H1 (cell line): ENCODE results near the gene AMH. TPM values are rescaled to one million over a fixed set of nuclear protein-coding genes. Genes with fewer than 3 reads are reported as not detected.
"Not testable (repeated sequence)": the region's sequence is repeated elsewhere in the genome, so short reads cannot be mapped to it uniquely, and the experiment has no call there.

ENCODE experiments used
- CTCF ChIA-PET: fragments of 300-600 bp; sonication (Branson Sonifier 250); formaldehyde crosslinking; loops from one replicate; lab custom pipeline; 2021; ENCODE audit not compliant: partially characterized antibody; lab: Charles Lee
- POLR2A ChIA-PET: fragments of 300-600 bp; sonication (Branson Sonifier 250); formaldehyde crosslinking; loops from one replicate; lab custom pipeline; 2021; ENCODE audit warnings: inconsistent platforms; ENCODE audit not compliant: partially characterized antibody; lab: Charles Lee
- DNase-seq, 2 experiments: peaks; one replicate each; pipeline versions ENCODE4 v3.0.0 to v3.0.0-alpha.2; 2010 to 2022; ENCODE audit warnings: low spot score in 2 of 2, low read depth in 1 of 2, mixed read lengths in 1 of 2
- FAIRE-seq: peaks from 2 replicates; lab custom pipeline; 2011; peaks lifted over from hg19 to GRCh38; lab: Jason Lieb, UNC
- H2AFZ ChIP-seq: 2 replicates; pipeline ENCODE4 v1.8.1; 2012; ENCODE audit warnings: low read length, inconsistent platforms
- H2AK5ac ChIP-seq: 2 replicates; pipeline ENCODE4 v1.6.1; 2013; ENCODE audit warnings: low read depth, low read length
- H2BK120ac ChIP-seq: replicated peaks from 2 replicates; pipeline ENCODE3; 2013; ENCODE audit warnings: low read depth, low read length, inconsistent platforms
- H2BK12ac ChIP-seq: 2 replicates; pipeline ENCODE4 v1.6.1; 2013; ENCODE audit warnings: low read depth, low read length
- H2BK15ac ChIP-seq: 2 replicates; pipeline ENCODE4 v1.6.1; 2013; ENCODE audit warnings: low read length
- H2BK20ac ChIP-seq: 2 replicates; pipeline ENCODE4 v1.6.1; 2013; ENCODE audit warnings: low read length
- H2BK5ac ChIP-seq: 2 replicates; pipeline ENCODE4 v1.6.1; 2013; ENCODE audit warnings: low read depth, low read length
- H3K14ac ChIP-seq: 2 replicates; pipeline ENCODE4 v1.6.1; 2013; ENCODE audit warnings: inconsistent platforms; ENCODE audit not compliant: insufficient read length
- H3K18ac ChIP-seq: 2 replicates; pipeline ENCODE4 v1.6.1; 2013; ENCODE audit warnings: low read length; ENCODE audit errors: extremely low read depth
- H3K23ac ChIP-seq: 2 replicates; pipeline ENCODE4 v1.6.1; 2013; ENCODE audit warnings: inconsistent platforms; ENCODE audit not compliant: insufficient read length
- H3K23me2 ChIP-seq: 2 replicates; pipeline ENCODE4 v1.6.1; 2013; ENCODE audit warnings: low read depth, low read length
- H3K27ac ChIP-seq: 2 replicates; pipeline ENCODE4 v1.6.1; 2011; ENCODE audit warnings: low read depth, low read length, inconsistent platforms
- H3K27me3 ChIP-seq, 4 experiments: replicated peaks in 1 of 4; 1 replicate in 1 of 4; 2 replicates in 3 of 4; pipeline versions ENCODE4 v1.6.1 to v1.8.1; 2011 to 2013; ENCODE audit warnings: low read length in 3 of 4, mild to moderate bottlenecking in 3 of 4, inconsistent platforms in 2 of 4, mixed read lengths in 2 of 4, moderate library complexity in 1 of 4; ENCODE audit not compliant: control insufficient read depth in 3 of 4, insufficient read depth in 3 of 4; ENCODE audit errors: extremely low read depth in 1 of 4
- H3K36me3 ChIP-seq, 4 experiments: 2 replicates each; pipeline versions ENCODE4 v1.6.1 to v1.8.1; 2011 to 2013; ENCODE audit warnings: mild to moderate bottlenecking in 4 of 4, low read length in 3 of 4, moderate library complexity in 2 of 4, control low read depth in 1 of 4, inconsistent platforms in 1 of 4; ENCODE audit not compliant: insufficient read depth in 4 of 4, control insufficient read depth in 2 of 4
- H3K4ac ChIP-seq: replicated peaks from 2 replicates; pipeline ENCODE3; 2013; ENCODE audit warnings: low read length, low read depth, mixed read lengths, inconsistent platforms; ENCODE audit not compliant: insufficient read length
- H3K4me1 ChIP-seq, 4 experiments: replicated peaks in 1 of 4; 1 replicate in 1 of 4; 2 replicates in 3 of 4; pipeline versions ENCODE4 v1.6.1 to v1.8.1; 2011 to 2013; ENCODE audit warnings: low read length in 3 of 4, inconsistent platforms in 2 of 4, mixed read lengths in 1 of 4; ENCODE audit not compliant: insufficient read depth in 4 of 4, control insufficient read depth in 3 of 4
- H3K4me2 ChIP-seq, 2 experiments: 2 replicates each; pipeline versions ENCODE4 v1.6.1 to v1.8.1; 2011 to 2013; ENCODE audit warnings: low read depth in 2 of 2, low read length in 2 of 2, control low read depth in 1 of 2, inconsistent platforms in 1 of 2, mild to moderate bottlenecking in 1 of 2; ENCODE audit not compliant: insufficient read depth in 1 of 2
- H3K4me3 ChIP-seq, 4 experiments: fragments of 200-600, 300-600 bp in 1 of 4; sonication (generic), shearing (Covaris generic), sonication (Bioruptor Twin) in 1 of 4; 2 replicates each; pipeline versions ENCODE4 v1.5.1 to v1.8.1; 2011 to 2016; ENCODE audit warnings: low read length in 4 of 4, low read depth in 3 of 4, control low read depth in 2 of 4, inconsistent platforms in 2 of 4, mild to moderate bottlenecking in 2 of 4, mixed read lengths in 1 of 4, moderate library complexity in 1 of 4; ENCODE audit not compliant: insufficient read depth in 2 of 4; ENCODE audit errors: extremely low read depth in 1 of 4
- H3K56ac ChIP-seq: replicated peaks from 2 replicates; pipeline ENCODE3; 2013; ENCODE audit warnings: low read depth, mild to moderate bottlenecking, mixed read lengths, low read length, inconsistent platforms; ENCODE audit not compliant: insufficient read length
- H3K79me1 ChIP-seq: 2 replicates; pipeline ENCODE4 v1.6.1; 2013; ENCODE audit warnings: low read depth, low read length, control low read depth
- H3K79me2 ChIP-seq, 2 experiments: 2 replicates each; pipeline versions ENCODE4 v1.6.1 to v1.8.1; 2012 to 2013; ENCODE audit warnings: low read length in 2 of 2, mild to moderate bottlenecking in 2 of 2, inconsistent platforms in 1 of 2; ENCODE audit not compliant: insufficient read depth in 2 of 2, control insufficient read depth in 1 of 2
- H3K9ac ChIP-seq, 4 experiments: replicated peaks in 1 of 4; 1 replicate in 1 of 4; 2 replicates in 3 of 4; pipeline versions ENCODE4 v1.6.1 to v1.8.1; 2011 to 2013; ENCODE audit warnings: low read depth in 3 of 4, low read length in 3 of 4, control low read depth in 2 of 4, mild to moderate bottlenecking in 2 of 4, moderate library complexity in 2 of 4, inconsistent platforms in 1 of 4; ENCODE audit errors: extremely low read depth in 1 of 4
- H3K9me3 ChIP-seq, 2 experiments: 2 replicates each; pipeline versions ENCODE4 v1.6.1 to v1.8.1; 2012 to 2013; ENCODE audit warnings: mild to moderate bottlenecking in 2 of 2, moderate library complexity in 2 of 2, control low read depth in 1 of 2, inconsistent platforms in 1 of 2, low read depth in 1 of 2, low read length in 1 of 2, mixed read lengths in 1 of 2; ENCODE audit not compliant: insufficient read depth in 2 of 2
- H4K20me1 ChIP-seq, 2 experiments: replicated peaks in 1 of 2; 2 replicates each; pipeline versions ENCODE3 to v1.8.1; 2011 to 2013; ENCODE audit warnings: inconsistent platforms in 2 of 2, low read length in 2 of 2, mild to moderate bottlenecking in 1 of 2; ENCODE audit not compliant: insufficient read depth in 2 of 2, control insufficient read depth in 1 of 2
- H4K5ac ChIP-seq: 2 replicates; pipeline ENCODE4 v1.6.1; 2013; ENCODE audit warnings: low read length, low read depth, mixed read lengths, inconsistent platforms; ENCODE audit not compliant: insufficient read length
- H4K8ac ChIP-seq: 2 replicates; pipeline ENCODE4 v1.8.0; 2013; ENCODE audit warnings: mild to moderate bottlenecking, moderate library complexity, low read length, inconsistent platforms; ENCODE audit not compliant: insufficient read depth; ENCODE audit errors: extremely low read depth
- H4K91ac ChIP-seq: replicated peaks from 2 replicates; pipeline ENCODE3; 2013; ENCODE audit warnings: low read length, mixed read lengths, inconsistent platforms; ENCODE audit not compliant: insufficient read length
- TEAD4 ChIP-seq: IDR thresholded peaks from 2 replicates; pipeline ENCODE4 v1.6.1; 2012; ENCODE audit warnings: low read depth, low read length, inconsistent platforms, mixed read lengths
- WGBS, 2 experiments: shearing (Covaris generic) in 1 of 2; methylation state at CpG; one replicate each; pipeline versions ENCODE4 v1.1.6 to v1.1.7; 2013 to 2015; ENCODE audit warnings: low lambda C conversion rate in 2 of 2, mixed read lengths in 2 of 2, inconsistent platforms in 1 of 2, low coverage in 1 of 2, missing lambda C conversion rate in 1 of 2; ENCODE audit not compliant: insufficient replicate concordance in 2 of 2, insufficient coverage in 1 of 2, insufficient read length in 1 of 2; ENCODE audit errors: extremely low coverage in 1 of 2, missing lambda C conversion rate in 1 of 2; 5-methylcytosine and 5-hydroxymethylcytosine counted together
- polyA plus RNA-seq, 7 experiments: library from polyadenylated mRNA; depleted of rRNA in 3 of 7; stranded (reverse) in 5 of 7; unstranded in 2 of 7; fragments of >200 nt in 5 of 7; fragments of 200-250 nt in 2 of 7; gene quantifications; 1 replicate in 5 of 7; 2 replicates in 1 of 7; 4 replicates in 1 of 7; pipeline versions ENCODE4 v1.2.1 to v1.2.3, GENCODE V29; 2011 to 2013; ENCODE audit warnings: missing spikeins in 2 of 7, mixed read lengths in 2 of 7
- total RNA-seq: library from RNA; stranded (reverse); fragmentation: NEBNext Ultra II Directional; extraction: Animal tissue kit (Norgen Biotek cat#: 25700); gene quantifications from 2 replicates; pipeline ENCODE4 v1.2.1, GENCODE V29; 2021

Gene AMH
- total and polyA plus RNA-seq, 2 of the 8 experiments (the other 6 are each of a cell fraction or from before 2014, with no cell fraction given) = 10.5 to 15.4 TPM

DNA sequence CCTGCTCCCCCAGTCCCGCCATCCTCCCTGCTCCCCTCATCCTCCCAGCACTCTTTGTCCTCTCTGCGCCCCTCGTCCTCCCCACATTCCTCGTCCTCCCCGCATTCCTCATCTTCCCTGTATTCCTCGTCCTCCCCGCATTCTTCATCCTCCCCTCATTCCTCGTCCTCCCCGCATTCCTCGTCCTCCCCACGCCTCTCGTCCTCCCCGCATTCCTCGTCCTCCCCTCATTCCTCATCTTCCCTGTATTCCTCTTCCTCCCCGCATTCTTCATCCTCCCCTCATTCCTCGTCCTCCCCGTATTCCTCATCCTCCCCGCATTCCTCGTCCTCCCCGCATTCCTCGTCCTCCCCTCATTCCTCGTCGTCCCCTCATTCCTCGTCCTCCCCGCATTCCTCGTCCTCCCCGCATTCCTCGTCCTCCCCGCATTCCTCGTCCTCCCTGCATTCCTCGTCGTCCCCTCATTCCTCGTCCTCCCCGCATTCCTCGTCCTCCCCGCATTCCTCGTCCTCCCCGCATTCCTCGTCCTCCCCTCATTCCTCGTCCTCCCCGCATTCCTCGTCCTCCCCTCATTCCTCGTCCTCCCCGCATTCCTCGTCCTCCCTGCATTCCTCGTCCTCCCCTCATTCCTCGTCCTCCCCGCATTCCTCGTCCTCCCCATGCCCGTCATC is 48.4 kb upstream of the AMH start:
- Histone ChIP-seq H2BK12ac (0 out of 2 replicates have a peak overlapping the region, but pooled peaks have one; percentile 60), H3K79me2 (peaks cover 0 to 24% of the 10 kb centered on the region in 2 experiments; a peak in 2 of 4 replicates), H3K79me1 (peaks cover 16% of the 10 kb centered on the region; the same call in 1 of the 2 replicates), H4K8ac (peak overlapping the region; percentile 28; the same call in 1 of the 2 replicates), H2AK5ac (peak overlapping the region; percentile 97; the same call in 1 of the 2 replicates), H3K36me3 (peaks cover 0 to 14% (median 0%) of the 10 kb centered on the region in 4 experiments; a peak in 3 of 8 replicates), H2BK5ac (peak overlapping the region; percentile 87; the same call in 1 of the 2 replicates), H4K20me1 (peaks cover 10 to 28% of the 10 kb centered on the region in 2 experiments)
- not testable (repeated sequence) for DNase-seq, H2BK20ac ChIP-seq, H4K91ac ChIP-seq, H3K4me2 ChIP-seq, H2BK15ac ChIP-seq, H3K9me3 ChIP-seq, H3K4me1 ChIP-seq, H3K27me3 ChIP-seq, H3K4ac ChIP-seq, H3K23me2 ChIP-seq, H2AFZ ChIP-seq, H3K23ac ChIP-seq, H3K56ac ChIP-seq, H3K14ac ChIP-seq, H3K4me3 ChIP-seq, H4K5ac ChIP-seq, FAIRE-seq, H3K9ac ChIP-seq, H2BK120ac ChIP-seq, H3K18ac ChIP-seq, H3K27ac ChIP-seq
- ChIA-PET POLR2A (interaction anchor here (0.6 kb wide), 1 partner anchor 549 kb away, joined by 3 read pairs; no protein-coding TSS in a partner anchor), CTCF (interaction anchor here (0.6 to 2.2 kb wide), 3 partner anchors 20 to 23 kb away, joined by 3 to 19 read pairs (median 9); no protein-coding TSS in a partner anchor)
- 96 to 98% methylated on average over 26 to 45 of the region's 50 CpGs for WGBS, 2 experiments
- peak; percentile 96; the same call in 1 of the 2 replicates for TF ChIP-seq TEAD4
